HS-27A (cell line): ENCODE measurements around the gene TNFRSF6B.

Experiments used
- DNase-seq: peaks from one replicate; pipeline ENCODE4 v3.0.0-alpha.2; 2012; ENCODE audit warnings: low read depth, missing footprints

The TNFRSF6B gene

DNA sequence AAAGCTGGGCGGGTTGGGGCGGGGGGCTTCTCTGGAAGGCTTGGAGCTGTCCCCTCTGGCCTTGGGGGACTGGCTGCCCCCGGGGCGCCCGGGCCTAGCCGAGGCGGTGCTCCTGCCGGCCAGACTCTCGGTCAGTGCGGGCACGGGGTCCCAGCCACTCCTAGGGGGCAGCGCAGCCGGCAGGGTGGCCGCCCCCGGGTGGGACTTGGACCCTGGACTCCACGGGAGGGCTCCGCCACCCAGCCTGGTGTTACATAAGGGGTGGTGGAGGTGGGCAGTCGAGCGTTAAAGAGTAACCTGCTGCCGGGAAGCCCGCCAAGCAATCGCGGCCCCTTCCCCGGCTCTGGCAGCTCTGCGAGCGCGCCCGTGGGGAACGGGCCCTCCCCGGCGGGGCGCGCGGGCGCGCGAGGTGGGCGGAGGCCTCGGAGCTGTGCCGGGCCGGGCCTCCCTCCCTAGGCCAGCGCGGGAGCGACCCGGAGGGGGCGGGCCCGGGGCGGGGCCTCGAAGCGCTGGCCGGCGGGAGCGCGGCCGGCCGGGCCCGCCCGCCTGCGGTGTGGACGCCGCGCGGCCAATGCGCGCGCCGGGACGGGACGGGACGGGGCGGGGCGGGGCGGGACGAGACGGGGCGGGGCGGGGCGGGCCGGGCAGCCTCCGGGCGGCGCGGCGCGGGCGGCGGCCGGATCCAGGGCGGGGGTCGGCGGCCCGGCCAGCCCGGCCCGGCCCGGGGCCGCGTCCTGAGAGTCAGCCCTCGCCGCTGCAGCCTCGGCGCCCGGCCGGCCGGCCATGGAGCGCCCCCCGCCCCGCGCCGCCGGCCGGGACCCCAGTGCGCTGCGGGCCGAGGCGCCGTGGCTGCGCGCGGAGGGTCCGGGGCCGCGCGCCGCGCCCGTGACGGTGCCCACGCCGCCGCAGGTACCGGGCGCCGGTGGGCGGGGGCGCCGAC is 42.9 kb downstream of the TNFRSF6B start, which contains the start of gene SLC2A4RG:
TSS of gene SLC2A4RG (plus strand) at position 647 of the 940 bp plus-strand sequence. CDS start at position 784, 137 bp downstream.
- DNase-seq: no peak

DNA sequence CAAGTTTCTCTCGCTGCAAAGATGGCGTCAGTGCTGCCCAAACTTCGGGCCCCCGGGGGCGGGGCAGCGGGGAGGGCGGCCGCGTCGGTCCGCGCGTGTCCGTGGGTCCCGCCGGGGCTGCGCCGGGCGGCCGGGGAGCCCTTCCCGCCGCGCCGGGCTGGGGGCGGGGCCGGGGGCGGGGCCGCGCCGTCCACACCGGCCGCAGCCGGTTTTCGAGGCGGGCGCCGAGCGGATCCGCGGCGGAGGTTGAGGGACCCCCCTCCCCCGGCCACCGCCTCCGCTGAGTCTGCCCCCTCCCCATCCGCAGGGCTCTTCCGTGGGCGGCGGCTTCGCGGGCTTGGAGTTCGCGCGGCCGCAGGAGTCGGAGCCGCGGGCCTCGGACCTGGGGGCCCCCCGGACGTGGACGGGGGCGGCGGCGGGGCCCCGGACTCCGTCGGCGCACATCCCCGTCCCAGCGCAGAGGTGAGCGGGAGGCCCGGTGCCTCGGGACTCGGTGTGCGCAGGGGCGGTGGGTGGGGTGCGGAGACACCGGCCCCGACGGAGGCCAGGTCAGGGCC is 43.7 kb downstream of the TNFRSF6B start:
- no peak for DNase-seq

GRCh38 chr20:63740627-63741353 is 44.3 kb downstream of the TNFRSF6B start:
- DNase-seq: peak; percentile 64

DNA sequence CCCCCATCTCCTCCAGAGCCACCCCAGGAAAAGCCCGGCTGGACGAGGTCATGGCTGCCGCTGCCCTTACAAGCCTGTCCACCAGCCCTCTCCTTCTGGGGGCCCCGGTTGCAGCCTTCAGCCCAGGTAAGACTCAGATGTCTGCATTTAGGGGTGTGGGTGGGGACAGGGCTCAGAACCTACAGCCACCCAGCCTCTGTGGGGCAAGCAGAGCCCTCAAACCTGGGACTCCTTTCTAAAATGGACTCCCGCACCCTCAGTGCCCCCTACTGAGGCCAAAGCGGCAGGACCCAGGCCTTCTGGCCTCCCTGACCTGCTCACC is 44.9 kb downstream of the TNFRSF6B start:
- DNase-seq: no peak

GRCh38 chr20:63741676-63742380 is 45.4 kb downstream of the TNFRSF6B start:
- no peak for DNase-seq

GRCh38 chr20:63742381-63743024 is 46.1 kb downstream of the TNFRSF6B start:
- DNase-seq: no peak

DNA sequence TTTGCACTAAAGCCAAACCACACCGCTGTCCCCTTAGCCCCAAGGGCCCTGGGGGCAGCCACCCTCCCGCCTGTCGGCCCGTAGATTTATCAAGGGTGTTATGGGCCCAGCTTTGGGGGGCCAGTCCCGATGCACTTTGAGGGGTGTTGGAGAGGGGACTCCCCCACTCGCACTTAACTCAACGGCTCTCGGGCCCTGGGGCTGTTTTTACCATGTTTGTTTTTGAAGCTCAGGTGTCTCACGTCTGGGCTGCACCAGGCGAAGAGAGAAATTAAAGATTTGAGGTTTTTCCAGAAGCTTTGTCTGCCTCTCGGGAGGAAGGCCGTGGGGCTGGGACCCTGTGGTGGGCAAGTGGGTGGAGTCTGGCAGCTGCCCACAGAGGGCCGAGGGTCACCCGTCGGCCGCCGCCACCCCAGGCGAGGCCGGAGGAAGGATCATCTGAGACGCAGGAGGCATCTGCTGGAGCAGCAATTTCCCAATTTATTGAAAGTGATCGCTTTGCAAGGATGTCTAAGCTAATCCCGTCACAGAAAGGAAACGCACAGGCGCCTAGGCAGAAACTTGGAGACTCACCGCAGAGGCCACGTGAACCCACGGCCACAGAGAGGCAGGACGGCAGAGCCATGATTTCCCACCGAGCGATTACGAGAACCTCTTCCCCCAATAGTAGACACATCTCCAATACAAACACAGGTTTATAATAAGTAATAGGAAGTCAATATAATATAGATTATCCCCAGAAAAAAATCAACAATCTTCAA is 46.9 kb downstream of the TNFRSF6B start:
- DNase-seq: no peak

GRCh38 chr20:63744158-63744557 is 47.7 kb downstream of the TNFRSF6B start:
- no peak for DNase-seq

DNA sequence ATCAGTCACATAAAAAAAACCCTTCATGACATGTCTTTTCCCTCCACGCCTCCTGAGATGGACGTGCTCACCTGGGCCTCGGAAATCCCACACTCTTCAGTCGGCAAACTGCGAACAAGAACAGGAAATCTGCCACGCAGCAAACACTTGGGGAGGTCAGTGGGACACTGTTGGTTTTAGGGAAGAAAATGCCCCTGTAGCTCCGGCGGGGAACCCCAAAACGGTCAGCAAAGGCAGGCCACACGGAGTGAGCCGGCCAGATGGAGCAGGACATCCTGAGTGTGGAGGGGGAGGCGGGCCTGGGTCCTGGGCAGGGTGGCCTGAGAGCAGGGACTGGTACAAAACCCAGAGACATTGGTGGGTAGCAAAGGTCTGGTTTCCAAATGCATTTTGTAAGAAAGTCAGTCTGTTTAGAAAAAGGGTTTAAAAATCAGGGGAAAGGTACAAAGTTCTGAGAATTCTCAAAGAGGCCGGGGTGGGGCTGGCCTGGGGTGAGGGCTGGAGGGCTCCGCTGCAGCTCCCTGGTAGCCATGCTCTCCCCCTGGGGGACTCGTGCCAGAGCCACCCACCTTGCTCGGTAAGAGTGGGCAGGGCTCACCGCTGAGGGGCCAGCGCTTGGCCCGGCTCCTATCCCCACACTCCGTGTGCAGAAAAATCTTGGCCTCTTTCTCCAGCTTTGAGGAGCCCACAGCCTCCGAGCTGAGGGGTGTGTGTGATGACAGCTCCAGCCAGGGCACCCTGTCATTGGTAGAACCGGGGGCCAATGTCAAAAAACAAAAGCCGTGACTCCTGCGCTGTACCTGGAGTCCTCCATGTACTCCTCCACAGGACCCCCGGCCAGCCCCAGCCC is 48.3 kb downstream of the TNFRSF6B start:
- DNase-seq: no peak

DNA sequence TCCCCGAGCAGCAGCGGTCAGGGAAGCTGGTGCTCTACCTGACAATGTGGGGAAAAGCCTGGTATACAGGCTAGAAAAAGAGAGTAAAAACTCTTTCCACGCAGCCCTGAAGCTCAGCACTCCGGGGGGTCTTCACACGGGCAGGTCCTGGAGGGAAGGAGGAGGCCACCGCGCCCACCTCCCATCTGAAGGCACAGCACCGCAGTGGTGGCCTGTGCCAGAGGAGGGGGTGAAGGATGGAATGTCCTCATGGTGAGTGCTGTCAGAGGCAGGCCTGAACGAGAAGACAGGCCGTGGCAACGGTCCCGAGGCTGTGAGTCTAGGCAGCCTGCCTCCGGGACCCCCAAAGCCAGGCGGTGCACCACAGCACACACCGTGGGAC is 49.0 kb downstream of the TNFRSF6B start:
- DNase-seq: no peak

DNA sequence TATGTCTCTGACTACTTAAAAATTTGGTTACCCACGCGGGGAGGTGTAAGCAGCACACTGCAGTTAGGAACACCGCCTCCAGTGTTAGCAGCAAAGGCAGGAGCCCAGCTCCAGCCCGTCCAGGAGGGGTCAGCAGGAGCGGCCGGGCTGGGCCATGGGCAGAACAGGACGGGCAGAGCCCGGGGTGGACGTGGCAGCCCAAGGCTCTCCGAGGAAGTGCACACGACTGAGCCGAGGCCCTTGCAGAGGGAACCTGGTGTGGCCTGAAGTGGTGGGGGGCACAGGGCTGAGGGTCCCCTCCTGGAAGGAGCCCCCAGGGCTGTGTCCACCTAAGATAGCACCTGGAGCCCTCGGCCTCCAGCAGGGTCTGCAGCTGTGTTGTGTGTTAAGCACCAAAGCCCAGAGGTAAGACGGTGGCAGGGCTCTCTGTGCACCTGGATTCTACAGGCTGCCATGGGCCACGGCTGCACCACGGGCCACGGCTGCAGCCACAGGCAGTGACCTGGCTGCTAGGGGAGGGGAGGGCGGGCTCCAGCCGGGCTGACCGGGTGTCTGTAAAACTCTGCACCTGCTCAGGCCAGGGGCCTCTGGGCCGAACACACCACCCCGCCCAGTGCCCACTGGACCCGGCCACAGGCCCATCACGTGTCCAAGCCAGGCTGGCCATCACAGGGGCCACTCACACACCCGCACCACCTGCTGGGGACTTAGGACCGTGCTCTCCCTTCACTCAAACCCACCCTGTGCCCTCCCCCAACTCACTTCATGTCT is 49.7 kb downstream of the TNFRSF6B start:
- DNase-seq: no peak

DNA sequence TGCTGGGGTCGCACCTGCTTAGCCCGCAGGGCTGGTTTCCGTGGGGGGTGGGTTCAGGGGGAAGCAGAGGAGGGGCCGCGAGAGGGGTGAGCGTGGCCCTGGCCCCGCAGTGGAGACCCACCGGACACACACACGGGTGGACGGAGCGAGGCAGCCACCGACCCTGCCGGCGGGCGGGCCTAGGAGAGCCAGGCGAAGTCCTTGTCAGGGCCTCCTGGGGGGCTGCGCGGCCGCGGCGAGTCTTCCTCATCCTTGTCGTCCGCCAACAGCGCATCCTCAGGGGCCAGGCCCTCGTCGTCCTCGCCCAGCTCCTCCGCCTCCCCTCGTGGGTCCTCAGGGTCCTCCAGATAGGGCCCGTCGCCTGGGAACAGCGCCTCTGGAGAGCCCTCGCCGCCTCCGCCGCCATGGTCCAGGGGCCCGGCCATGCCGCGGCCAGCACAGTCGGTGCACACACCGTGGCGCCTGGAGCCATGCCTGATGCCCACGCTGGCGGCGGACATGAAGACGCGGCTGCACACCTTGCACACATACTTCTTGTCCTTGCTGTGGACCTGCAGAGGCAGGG is 50.4 kb downstream of the TNFRSF6B start:
- no peak for DNase-seq

DNA sequence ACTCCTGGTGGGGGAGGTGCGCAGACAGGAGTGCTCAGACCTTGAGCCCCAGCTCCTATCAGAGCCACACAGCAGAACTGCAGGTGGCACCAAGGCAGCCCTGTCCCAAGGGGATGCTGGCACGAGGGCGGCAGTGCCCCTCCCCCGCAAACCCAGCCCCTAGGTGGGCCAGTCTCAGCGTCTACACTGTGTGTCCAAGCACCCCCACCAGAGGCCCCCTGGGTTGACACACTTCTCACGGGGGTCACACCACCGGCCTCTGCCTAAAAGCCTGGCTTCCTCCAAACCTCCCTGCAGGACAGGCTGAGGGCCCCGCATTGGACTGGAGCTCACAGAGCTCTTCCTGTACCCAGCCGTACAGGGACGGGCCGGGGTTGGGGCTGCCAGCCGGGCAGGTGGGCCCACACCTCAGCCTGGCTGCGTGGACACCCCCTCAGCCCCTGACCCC is 51.2 kb downstream of the TNFRSF6B start:
- DNase-seq: no peak
